Chondrocyte (in vitro differentiated cells): ENCODE results near the gene SIN3A. TPM values are rescaled to one million over a fixed set of nuclear protein-coding genes. Genes with fewer than 3 reads are reported as not detected.
"Not testable (repeated sequence)": the region's sequence is repeated elsewhere in the genome, so short reads cannot be mapped to it uniquely, and the experiment has no call there.

Source experiments
- DNase-seq: peaks from one replicate; pipeline ENCODE4 v3.0.0; 2021; ENCODE audit warnings: mixed read lengths, low spot score
- H3K27ac Mint-ChIP-seq: one replicate; pipeline ENCODE4 v1.8.0; 2021; ENCODE audit warnings: mild to moderate bottlenecking, moderate library complexity, mixed read lengths; ENCODE audit not compliant: unreplicated experiment
- H3K27me3 Mint-ChIP-seq: 2 replicates; pipeline ENCODE4 v1.8.0; 2021; ENCODE audit warnings: low read depth, mixed read lengths
- H3K36me3 Mint-ChIP-seq: 2 replicates; pipeline ENCODE4 v1.8.0; 2021; ENCODE audit warnings: low read depth, mixed read lengths
- H3K4me1 Mint-ChIP-seq: 2 replicates; pipeline ENCODE4 v1.8.0; 2021; ENCODE audit warnings: low read depth, mild to moderate bottlenecking, mixed read lengths
- H3K4me3 Mint-ChIP-seq: one replicate; pipeline ENCODE4 v1.8.0; 2021; ENCODE audit warnings: mild to moderate bottlenecking, moderate library complexity, mixed read lengths; ENCODE audit not compliant: unreplicated experiment
- H3K9me3 Mint-ChIP-seq: 2 replicates; pipeline ENCODE4 v1.8.0; 2021; ENCODE audit warnings: low read depth, mixed read lengths
- total RNA-seq: library from RNA; stranded (reverse); gene quantifications from 3 replicates; pipeline ENCODE4 v1.2.1, GENCODE V29; 2021
- TF ChIP-seq, protein P1 (sequence below): fragments of 200-600 bp; sonication (generic); IDR thresholded peaks from 2 replicates; pipeline ENCODE4 v1.5.0; 2021; ENCODE audit warnings: antibody characterized with exemption, mild to moderate bottlenecking, moderate library complexity

The SIN3A gene
- total RNA-seq, 1 donor from 2014 or later, result 44.9 TPM

DNA sequence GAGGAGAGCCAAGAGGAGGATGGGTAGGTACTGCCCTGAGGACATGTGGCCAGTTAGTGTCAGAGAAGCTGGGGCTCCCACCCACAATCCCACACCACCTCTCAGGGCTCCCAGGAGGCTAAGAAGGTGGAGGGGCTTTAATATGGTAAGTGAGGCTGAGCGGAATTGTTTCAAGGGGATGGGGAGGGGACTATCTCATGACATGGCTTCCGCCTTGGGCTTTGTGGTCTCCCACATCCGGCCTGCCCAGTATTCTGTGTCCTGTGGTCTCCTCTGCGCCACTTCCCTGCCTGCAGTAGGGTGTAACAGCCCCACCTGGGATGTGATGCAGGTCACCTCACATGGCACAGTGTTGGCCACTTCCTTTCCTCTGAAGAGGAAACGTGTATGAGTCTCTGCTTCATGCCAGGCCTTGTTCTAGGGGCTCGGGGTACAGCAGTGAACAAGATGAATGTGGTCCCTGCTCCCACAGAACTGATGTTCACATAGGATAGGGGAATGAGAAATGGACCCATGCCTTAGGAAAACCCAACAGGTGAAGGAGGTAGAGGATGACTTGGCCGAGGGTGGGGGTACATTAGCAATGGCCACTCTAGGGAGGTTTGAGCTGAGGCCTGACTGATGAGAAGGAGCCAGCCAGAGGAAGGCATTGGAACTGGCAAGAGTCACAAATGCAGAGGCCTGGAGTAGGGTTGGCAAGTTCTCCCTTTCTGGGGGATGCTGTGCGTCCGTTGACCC, 101.5 kb downstream of the SIN3A start:
- no peaks in the 10 kb centered on the region for H3K36me3 Mint-ChIP-seq
- no peak overlapping the region for H3K4me3 Mint-ChIP-seq
- no peaks in the 10 kb centered on the region for H3K9me3 Mint-ChIP-seq
- TF ChIP-seq, protein P1, sequence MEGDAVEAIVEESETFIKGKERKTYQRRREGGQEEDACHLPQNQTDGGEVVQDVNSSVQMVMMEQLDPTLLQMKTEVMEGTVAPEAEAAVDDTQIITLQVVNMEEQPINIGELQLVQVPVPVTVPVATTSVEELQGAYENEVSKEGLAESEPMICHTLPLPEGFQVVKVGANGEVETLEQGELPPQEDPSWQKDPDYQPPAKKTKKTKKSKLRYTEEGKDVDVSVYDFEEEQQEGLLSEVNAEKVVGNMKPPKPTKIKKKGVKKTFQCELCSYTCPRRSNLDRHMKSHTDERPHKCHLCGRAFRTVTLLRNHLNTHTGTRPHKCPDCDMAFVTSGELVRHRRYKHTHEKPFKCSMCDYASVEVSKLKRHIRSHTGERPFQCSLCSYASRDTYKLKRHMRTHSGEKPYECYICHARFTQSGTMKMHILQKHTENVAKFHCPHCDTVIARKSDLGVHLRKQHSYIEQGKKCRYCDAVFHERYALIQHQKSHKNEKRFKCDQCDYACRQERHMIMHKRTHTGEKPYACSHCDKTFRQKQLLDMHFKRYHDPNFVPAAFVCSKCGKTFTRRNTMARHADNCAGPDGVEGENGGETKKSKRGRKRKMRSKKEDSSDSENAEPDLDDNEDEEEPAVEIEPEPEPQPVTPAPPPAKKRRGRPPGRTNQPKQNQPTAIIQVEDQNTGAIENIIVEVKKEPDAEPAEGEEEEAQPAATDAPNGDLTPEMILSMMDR, result no peak
- H3K27ac Mint-ChIP-seq, result no peak overlapping the region
- DNase-seq, result peak; percentile 26
- peaks cover 12% of the 10 kb centered on the region for H3K4me1 Mint-ChIP-seq
- no peaks in the 10 kb centered on the region for H3K27me3 Mint-ChIP-seq

DNA sequence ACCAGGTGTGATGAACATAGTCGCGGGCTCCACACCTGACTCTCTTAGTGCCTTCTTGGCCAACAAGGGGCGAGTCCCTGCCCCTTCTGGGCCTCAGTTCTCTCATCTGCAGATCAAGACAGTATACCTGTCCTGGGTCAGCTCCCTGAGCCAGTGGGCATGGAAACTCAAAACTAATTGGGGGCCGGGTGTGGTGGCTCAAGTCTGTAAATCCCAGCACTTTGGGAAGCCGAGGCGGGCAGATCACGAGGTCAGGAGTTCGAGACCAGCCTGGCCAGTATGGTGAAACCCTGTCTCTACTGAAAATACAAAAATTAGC, 102.2 kb downstream of the SIN3A start:
- not testable (repeated sequence) for H3K36me3 Mint-ChIP-seq, H3K9me3 Mint-ChIP-seq, DNase-seq, H3K27me3 Mint-ChIP-seq, H3K27ac Mint-ChIP-seq, H3K4me3 Mint-ChIP-seq
- H3K4me1 Mint-ChIP-seq, result peaks cover 12% of the 10 kb centered on the region

DNA sequence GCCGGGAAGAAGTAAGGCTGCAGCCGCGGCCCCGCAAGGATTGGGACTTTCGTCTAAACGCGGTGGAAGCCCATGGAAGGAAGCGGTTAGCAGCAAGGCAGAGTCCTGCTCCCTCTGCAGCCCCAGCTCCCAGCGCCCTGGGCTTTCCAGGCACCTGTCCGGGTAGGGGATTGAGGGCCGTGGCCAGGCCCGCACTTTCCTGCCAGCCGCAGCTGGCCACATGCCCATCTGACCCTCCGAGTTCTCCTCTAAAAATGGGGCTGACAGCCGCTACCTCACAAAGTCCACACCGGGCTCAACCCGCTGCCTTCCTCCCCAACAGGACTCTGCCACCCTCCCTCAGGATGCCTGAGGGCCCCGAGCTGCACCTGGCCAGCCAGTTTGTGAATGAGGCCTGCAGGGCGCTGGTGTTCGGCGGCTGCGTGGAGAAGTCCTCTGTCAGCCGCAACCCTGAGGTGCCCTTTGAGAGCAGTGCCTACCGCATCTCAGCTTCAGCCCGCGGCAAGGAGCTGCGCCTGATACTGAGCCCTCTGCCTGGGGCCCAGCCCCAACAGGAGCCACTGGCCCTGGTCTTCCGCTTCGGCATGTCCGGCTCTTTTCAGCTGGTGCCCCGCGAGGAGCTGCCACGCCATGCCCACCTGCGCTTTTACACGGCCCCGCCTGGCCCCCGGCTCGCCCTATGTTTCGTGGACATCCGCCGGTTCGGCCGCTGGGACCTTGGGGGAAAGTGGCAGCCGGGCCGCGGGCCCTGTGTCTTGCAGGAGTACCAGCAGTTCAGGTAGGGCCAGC, 102.7 kb downstream of the SIN3A start:
- no peak overlapping the region for H3K27ac Mint-ChIP-seq
- no peaks in the 10 kb centered on the region for H3K9me3 Mint-ChIP-seq
- TF ChIP-seq, protein P1, result no peak
- DNase-seq, result no peak
- H3K4me3 Mint-ChIP-seq, result peak overlapping the region; percentile 79
- H3K4me1 Mint-ChIP-seq, result peaks cover 12% of the 10 kb centered on the region
- H3K36me3 Mint-ChIP-seq, result no peaks in the 10 kb centered on the region
- no peaks in the 10 kb centered on the region for H3K27me3 Mint-ChIP-seq

- Mint-ChIP-seq H3K27me3 (no peaks in the 10 kb centered on the region), H3K9me3 (no peaks in the 10 kb centered on the region), H3K36me3 (no peaks in the 10 kb centered on the region), H3K4me1 (peaks cover 12% of the 10 kb centered on the region), H3K4me3 (peak overlapping the region; percentile 82), H3K27ac (no peak overlapping the region)
- TF ChIP-seq, protein P1, result no peak
- no peak for DNase-seq
Measured at GRCh38 chr15:75348034-75348561, 103.4 kb downstream of the SIN3A start.

- peak overlapping the region; percentile 82 for H3K4me3 Mint-ChIP-seq
- peaks cover 12% of the 10 kb centered on the region for H3K4me1 Mint-ChIP-seq
- no peaks in the 10 kb centered on the region for H3K9me3 Mint-ChIP-seq
- TF ChIP-seq, protein P1, result peak; percentile 10
- H3K27ac Mint-ChIP-seq, result no peak overlapping the region
- H3K27me3 Mint-ChIP-seq, result no peaks in the 10 kb centered on the region
- DNase-seq, result no peak
- no peaks in the 10 kb centered on the region for H3K36me3 Mint-ChIP-seq
Measured at GRCh38 chr15:75347222-75348033, 104.1 kb downstream of the SIN3A start.
